HG03354 (cell line): ENCODE results near the gene TMEM178A.
"Not testable (repeated sequence)": the region's sequence is repeated elsewhere in the genome, so short reads cannot be mapped to it uniquely, and the experiment has no call there.

Source experiments
- ATAC-seq: cut with Tn5 transposase; IDR thresholded peaks from one replicate; pipeline ENCODE4 v1.9.1; 2021; ENCODE audit warnings: mild to moderate bottlenecking; ENCODE audit not compliant: unreplicated experiment, poor library complexity, severe bottlenecking

Gene TMEM178A

DNA sequence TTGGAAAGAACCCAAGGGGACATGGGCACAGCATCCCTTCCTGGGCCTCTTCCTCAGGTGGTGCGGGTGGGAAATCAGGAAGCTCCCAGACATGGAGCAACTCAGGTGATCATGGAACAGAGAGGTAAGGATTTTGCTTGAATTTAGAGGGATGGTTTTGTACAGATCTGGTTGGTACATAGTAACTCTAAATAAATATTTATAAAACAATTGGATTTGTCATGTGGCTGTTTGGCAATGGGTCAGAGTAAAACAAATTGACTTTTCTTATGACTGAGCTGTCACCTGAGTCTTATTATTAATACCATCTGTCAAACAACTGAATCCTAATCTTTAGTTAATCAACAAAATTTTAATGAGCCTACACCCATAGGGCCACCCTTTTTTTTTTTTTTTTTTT lies 19.4 kb upstream of the TMEM178A start:
- ATAC-seq, result no peak

DNA sequence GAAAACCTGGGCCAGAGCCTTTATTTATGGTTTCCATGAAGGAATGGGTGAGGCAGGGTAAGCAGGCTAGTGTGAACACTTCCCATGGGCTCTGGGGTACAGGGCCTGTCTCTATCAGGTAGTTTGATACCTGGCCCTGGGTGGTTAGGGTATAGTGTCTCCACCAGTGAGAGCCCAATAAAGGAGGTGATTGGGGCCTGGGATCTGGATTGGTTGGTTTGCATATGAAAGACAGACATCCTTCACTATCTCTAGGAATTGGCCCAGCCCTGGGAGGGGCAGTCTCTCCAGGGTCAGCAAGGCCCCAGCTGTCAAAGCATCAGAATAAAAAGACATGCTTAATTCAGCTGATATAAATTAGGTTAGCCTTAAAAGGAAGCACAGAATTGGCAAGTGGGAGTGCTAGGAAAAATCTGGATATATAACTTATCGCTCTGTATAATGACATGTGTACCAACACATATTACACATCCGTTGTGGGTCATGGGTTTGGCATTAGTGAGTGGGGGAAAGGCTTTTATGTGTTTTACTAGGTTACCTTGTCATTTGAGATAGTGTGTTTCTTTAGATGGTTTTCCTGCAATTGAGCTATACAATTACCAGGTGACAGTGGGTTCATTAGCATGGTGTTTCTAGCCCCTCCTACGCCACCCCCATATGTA lies 18.5 kb upstream of the TMEM178A start:
- ATAC-seq, result no peak

DNA sequence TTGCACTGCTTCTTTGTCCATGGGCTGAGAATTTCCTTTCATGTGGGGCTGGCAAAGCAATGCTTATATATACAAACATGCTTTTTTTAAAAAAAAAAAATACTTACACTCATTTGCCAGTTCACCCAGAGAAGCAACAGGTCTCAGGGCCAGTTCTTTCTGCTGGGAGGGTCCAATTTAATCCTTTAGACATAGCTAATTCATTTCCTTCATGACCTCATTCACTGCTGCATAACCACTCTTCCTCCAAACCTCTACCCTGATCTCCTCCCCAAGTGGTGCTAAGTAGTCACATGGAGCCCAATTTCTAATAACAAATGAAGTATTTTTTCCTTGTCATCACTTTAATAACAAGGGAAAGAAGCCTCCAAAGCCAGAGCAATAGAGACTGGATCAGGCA lies 17.1 kb upstream of the TMEM178A start:
- ATAC-seq, result no peak

DNA sequence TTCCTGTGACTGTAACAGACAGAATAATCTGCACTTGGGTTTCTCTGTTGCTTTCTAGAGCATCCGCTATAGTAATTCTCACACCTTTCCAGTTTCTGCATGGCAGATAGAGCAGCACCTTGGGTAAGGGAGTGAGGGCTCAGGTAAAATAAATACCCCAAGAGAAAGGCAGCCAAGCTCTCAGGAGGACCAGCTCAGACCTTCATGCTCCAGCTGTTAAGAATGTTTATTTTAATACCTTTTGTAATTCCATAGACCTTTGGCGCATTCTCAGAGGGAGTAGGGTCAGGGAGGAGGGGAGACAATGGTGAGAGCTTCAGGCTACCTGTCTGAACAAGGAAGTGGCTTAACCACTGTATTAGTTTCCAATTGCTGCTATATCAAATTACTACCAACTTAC lies 16.2 kb upstream of the TMEM178A start:
- no peak for ATAC-seq

DNA sequence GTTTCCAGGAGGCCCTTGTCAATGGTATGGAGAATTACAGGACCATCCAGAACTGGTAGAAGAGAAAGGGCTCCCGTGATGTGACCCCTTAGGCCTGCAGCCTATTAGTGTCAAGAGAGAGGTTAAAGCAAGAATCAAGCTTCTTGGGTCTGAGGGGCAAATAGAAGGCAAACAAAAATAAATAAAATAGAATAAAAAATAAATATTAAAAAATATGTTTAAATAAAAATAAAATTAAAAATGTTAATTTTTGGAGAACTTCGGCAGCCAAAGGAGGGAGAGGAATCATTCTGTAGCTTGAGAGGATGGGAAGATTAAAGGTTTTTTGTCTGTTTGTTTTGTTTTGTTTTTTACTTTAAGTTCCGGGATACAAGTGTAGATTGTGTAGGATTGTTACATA lies 15.2 kb upstream of the TMEM178A start:
- no peak for ATAC-seq

DNA sequence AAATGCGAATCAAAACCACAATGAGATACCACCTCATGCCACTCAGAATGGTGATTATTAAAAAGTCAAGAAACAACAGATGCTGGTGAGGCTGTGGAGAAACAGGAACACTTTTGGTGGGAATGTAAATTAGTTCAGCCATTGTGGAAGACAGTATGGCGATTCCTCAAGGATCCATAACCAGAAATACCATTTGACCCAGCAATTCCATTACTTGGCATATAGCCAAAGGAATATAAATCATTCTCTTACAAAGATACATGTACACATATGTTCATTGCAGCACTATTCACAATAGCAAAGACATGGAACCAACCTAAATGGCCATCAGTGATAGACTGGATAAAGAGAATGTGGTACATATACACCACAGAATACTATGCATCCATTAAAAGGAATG lies 9.5 kb upstream of the TMEM178A start:
- not testable (repeated sequence) for ATAC-seq

DNA sequence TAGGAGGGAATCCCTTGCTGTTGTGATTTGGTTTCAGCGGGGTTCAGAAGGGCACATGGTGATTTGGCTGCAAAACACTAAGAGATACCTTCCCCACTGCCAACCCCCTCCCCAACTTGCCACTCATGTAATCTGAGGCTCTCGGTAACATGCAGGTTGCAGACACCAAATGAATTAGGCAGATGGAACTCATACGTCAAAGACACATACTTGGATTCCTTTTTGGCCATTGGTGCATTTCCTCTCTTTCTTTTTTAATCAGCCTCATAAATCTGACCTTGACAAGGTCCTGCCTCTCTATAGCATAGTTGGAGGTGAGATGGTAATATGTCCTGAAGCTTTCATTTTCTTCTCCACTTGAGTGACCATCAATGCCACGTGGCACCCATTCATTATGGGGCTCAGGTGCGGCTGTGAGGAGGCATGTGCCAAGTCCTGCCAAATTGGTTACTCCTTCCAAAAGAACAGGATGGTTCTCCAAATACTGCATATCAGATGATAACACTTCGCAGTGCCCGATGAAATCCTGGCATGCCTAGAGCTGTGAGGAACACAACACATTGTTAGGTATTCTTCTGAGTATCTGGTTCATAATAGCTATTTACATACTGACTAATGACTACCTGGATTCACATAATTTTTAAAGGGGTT lies 8.3 kb upstream of the TMEM178A start:
- ATAC-seq, result no peak

DNA sequence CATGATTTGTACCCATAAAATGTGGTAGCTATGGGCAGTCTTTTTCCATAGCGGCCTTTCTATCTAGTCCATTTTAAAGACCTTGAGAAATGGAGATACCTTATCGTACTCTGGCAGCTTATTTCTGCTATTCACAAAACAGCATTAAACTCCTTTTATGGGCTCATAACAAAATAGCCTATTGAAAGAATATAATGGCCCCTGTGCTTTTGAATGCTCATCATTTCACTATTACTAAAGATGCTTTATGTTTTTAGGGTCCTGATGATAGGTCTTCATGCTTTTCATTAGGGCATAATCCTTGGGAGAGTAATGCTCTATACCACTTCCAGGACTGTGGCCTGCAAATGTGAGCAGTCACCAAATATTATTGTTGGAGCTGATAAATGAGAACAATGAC lies 7.3 kb upstream of the TMEM178A start:
- ATAC-seq, result no peak

DNA sequence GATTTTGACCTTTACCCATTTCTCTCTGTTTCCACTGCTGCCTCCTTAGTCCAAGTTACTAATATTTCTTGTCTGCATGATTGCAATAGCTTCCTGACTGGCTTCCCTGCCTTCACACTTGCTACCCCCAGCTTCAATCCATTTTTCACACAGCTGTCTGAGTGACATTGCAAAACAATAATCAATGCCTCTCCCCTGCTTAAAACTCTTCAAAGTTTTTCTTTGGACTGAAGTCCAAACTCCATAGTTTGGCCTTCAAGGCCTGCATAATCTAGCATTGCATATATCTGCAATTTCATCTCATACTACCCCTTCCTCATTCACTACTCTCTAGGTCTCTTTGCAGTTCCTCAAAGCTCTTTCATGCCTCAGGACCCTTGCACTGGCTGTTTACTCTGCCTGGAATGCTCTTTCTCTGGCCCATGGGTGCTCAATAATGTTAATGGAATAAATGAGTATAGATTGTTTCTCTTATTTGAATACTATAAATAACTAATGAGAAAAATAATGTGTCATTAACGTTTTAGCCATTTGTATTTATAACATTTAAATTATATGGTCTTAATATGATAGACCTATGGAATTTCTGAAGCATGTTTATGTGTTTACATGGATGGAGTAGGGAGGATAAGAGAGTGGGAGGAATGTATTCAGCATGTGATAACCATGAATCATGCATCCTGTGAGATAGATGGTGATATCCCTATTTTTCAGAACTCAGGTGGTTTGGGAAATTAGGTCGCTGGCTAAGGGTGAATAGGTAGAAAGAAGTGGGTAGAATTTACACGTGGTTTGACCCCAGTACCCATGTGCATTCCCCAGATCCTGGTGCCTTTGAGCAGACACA lies 5.7 kb upstream of the TMEM178A start:
- no peak for ATAC-seq

DNA sequence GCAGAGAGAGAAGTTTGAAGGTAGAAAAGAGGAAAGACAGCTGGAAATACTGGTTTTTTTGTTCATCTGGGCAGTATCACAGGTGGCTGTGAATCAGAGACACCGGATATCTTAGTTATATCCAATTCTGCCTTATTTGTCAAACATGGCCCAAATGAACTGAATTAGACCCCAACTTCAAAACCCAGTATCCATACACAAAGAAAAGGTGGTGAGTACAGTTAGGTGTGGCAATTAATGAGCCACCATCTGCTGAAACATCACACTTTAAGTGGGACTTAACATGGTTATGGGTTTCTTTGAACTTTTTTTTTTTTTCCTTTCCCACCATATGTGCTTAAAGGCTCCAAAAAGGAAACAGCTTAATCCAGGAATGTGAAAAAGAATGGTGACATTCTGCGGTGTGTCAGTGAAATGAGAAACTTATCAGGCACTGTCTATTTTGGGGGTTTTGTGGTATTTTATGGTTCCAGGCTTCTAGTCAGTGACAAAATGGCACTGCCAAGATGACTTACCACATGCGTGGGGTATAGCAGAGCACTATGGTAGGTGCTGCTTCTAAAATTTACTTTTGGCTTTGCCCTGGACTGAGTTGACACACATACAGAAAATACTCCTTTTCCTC lies 5.0 kb upstream of the TMEM178A start:
- no peak for ATAC-seq

DNA sequence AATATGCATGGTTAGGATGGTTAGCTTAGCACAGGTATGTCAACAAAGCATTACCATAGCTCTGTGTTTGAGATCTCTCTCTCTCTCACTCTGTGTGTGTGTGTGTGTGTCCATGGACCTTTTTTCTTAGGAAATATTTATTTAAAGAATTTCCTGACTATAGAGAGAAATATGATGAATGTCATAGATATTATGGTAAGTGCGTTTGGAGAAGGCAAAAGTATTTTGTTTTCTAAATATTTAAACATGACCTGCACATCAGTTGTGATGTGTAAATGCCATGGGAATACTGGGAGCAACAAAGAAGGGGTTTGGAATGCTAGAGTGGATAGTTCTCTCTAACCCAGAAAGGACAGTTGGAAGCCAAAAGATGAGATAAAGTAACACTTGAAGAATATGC lies 3.9 kb upstream of the TMEM178A start:
- no peak for ATAC-seq

DNA sequence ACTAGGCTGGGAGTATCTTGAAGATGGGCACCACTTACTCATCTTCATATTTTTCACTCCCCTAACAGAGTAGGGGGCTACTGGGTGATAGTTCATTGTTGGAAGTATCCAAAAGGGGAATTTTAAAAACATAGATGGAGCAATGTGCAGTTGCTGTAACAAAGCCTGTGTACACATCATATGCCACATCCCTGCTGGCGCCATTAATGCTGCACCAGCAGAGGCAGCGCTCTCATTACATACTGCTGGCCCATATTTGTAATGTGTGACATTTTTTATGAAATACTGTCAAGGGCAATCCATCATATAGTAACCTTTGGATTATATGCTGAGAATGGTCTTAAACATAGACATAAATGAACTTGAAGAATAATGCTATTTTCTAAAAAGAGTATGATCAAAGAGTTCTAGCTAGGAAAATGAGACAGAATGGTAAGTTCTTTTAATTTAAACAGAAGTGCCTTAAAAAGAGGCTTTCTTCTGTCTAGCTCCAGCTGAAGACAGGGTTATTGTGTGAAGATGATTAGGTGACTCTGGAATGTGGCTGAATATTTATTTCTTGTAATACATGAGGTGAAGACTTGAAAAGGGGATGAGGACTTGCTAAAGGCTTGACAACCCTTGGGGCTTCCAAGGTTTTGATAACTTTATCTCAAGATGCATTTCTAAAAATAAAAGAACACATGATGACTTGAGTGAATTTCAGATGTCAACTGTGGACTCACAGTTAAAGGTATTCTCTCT lies 2.4 kb upstream of the TMEM178A start:
- ATAC-seq, result no peak

DNA sequence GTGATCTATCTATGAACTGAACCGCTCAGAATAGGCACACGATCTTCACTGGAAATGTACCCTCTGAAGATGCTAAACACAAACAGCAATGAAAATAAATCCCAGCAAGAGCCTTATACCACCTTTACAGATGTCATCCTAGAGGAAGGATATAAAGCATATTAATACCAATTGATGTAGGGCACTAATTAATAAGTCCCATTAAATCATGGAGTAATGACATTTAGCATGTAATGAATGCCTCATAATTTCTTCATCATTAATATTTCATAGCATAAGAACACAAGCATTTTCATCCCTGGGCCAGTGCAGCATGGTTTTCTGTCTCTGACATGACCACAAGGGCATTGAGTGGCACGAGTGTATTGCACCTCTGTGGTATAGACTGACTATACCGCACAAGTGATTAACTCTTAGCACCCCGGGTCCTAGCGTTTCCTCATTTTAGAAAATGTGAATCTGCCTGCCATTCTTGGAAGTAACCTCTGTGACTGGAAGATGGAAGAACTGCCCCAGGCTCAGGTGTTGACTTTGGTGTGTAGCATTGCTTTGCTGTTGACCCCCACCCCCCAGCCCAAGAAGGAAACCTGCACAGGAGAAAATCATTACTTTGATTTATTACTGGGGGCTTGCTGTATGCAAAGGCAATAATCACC lies 1.4 kb upstream of the TMEM178A start:
- no peak for ATAC-seq

DNA sequence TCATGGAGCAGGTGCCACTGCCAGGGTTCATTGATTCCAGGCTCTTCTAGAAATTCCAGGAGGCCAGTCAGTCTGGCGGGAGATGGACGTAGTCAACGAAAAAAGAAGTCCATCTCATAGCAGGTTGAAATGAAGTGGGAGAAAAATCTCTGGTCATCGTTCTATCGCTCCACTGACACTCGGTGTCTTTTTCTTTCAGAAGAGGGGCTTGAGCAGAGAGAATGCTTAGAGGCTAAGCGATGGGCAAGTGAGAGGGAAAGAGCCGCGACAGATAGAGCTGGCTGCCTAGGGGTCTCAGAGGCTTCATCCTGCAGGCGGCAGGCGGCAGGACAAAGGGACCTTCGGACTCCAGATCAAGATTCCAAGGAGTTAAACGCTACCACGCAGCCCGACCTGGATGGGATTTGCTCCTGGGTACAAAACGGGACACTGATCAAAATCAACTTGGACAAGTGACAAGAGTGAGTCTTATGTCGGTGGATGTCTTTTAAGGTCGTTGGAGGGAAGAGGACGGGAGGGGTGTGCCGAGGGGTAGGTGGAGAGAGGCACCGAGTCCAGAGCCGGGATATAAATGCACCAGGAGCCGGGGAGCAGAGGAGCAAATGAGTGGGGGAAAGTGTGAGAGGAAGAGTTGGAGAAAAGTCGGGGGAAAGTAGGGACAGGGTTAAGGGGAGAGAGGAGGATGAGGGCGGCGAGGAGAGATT lies 677 bp upstream of the TMEM178A start:
- no peak for ATAC-seq

DNA sequence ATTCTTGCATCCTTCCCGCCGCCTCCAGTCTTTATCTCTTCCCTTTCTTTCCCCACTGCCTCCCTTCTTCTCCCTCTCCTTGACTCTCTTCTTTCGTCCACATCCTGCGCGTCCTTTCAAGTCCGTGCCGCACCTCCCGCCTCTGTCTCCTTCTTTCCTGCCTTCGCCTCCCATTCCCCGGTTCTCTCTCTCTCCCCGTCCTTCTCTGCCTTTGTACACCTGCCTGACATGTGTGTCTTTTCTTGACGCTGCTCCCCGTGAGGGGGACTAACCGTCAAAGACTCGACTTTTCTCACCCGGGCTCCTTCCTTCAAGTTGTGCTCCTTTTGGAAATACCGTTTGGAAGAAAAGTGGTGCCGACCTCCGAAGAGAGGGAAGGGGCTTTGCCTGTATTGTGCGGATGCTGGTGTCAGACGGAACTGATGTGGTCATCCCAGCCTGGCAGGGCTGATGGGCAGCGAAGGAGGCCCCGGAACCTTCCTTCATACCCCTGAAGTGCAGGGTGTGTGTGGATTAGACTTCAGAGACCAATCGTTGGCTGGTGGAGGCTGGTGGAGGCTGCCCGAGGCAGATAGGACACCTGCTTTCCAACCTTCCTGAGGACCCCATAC lies 879 bp downstream of the TMEM178A start:
- ATAC-seq, result no peak

DNA sequence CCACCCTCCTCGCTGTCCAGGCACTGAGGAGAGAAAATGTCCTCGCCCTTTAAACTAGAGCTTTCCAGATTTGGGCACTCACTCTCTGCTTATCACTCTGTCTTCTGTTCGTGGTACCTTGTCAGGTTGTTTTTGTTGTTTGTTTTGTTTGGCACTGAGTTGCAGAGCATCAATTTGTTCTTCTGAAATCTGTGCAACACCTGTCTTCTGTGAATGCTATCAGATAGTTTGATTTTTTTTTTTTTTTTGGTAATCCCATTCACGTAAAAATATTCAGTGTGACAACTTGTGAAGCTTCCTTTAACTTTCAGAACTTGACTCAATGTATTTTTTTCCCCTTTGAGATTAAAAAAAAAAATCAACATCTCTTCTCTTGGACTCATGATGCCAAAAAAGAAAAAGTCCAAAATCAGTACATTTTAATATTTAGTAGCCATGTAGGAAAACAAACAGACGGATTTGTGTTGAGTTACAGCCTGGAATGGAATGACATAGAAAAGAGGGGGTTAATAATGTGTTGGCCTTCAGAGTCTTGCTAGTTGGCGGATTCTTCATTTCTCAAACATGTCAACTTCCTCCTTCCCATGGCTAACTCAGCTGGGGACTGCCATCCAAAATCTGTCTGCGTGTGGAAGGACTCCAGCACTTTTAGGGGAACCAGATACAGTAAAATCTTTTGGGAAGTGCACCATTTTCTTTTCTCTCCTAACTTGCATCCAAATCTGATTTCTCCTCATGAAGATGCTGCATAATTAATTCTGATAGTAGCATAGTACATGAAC lies 1.6 kb downstream of the TMEM178A start:
- no peak for ATAC-seq

DNA sequence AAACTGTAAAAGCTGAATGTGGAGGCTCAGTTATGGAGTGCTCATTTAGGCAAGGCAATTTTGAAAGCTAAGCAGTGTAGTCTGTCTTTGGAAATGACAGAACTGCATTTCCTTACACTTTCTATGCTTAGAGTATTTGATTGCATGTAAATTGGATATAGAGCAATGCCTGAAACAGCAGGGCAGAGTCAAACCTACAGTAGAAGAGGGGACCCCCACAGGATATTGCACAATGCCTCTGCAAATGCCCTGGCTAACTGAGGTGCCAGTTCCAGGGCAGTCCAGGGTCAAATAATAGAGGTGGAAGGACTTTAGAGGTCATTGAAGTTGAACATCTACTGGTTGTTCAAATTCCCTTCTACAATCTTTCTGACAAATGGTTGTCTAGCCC lies 2.2 kb downstream of the TMEM178A start:
- no peak for ATAC-seq
